Keratinocyte (primary cell): ENCODE results near the gene UQCR10. TPM values are rescaled to one million over a fixed set of nuclear protein-coding genes. Genes with fewer than 3 reads are reported as not detected.

Experiments used
- DNase-seq: peaks from one replicate; pipeline ENCODE4 v3.0.0-alpha.2; 2011; ENCODE audit warnings: low read depth, missing footprints, low spot score
- FAIRE-seq: peaks from 2 replicates; lab custom pipeline; 2011; peaks lifted over from hg19 to GRCh38; lab: Jason Lieb, UNC
- H2AFZ ChIP-seq: 2 replicates; pipeline ENCODE4 v1.6.0; 2012; ENCODE audit warnings: low read length, control low read depth, inconsistent platforms; ENCODE audit not compliant: control insufficient read depth
- H3K27ac ChIP-seq: 2 replicates; pipeline ENCODE4 v1.5.1; 2011; ENCODE audit warnings: low read length; ENCODE audit not compliant: control insufficient read depth, insufficient read depth
- H3K27me3 ChIP-seq: 3 replicates; pipeline ENCODE4 v1.6.0; 2011; ENCODE audit warnings: low read length; ENCODE audit not compliant: control insufficient read depth, insufficient read depth; ENCODE audit errors: extremely low read depth
- H3K36me3 ChIP-seq, 2 experiments: 2 replicates in 1 of 2; 3 replicates in 1 of 2; pipeline ENCODE4 v1.5.1; 2011; ENCODE audit warnings: low read length in 2 of 2, mild to moderate bottlenecking in 1 of 2; ENCODE audit not compliant: control insufficient read depth in 2 of 2, insufficient read depth in 2 of 2; ENCODE audit errors: extremely low read depth in 1 of 2
- H3K4me1 ChIP-seq: 3 replicates; pipeline ENCODE4 v1.5.1; 2011; ENCODE audit warnings: low read length; ENCODE audit not compliant: control insufficient read depth, insufficient read depth; ENCODE audit errors: extremely low read depth
- H3K4me2 ChIP-seq: 3 replicates; pipeline ENCODE4 v1.6.0; 2011; ENCODE audit warnings: low read depth, low read length; ENCODE audit not compliant: control insufficient read depth, insufficient read depth; ENCODE audit errors: extremely low read depth
- H3K4me3 ChIP-seq, 3 experiments: fragments of 200-600 bp in 1 of 3; sonication (generic) in 1 of 3; 2 replicates in 2 of 3; 3 replicates in 1 of 3; pipeline ENCODE4 v1.5.1; 2011 to 2016; ENCODE audit warnings: low read length in 3 of 3, mild to moderate bottlenecking in 3 of 3, control low read depth in 2 of 3, inconsistent platforms in 1 of 3, low read depth in 1 of 3, mixed read lengths in 1 of 3, mixed run types in 1 of 3, moderate library complexity in 1 of 3; ENCODE audit not compliant: control insufficient read depth in 2 of 3, insufficient read depth in 2 of 3; ENCODE audit errors: extremely low read depth in 1 of 3
- H3K79me2 ChIP-seq: 2 replicates; pipeline ENCODE4 v1.6.0; 2012; ENCODE audit warnings: low read length; ENCODE audit not compliant: control insufficient read depth, insufficient read depth
- H3K9ac ChIP-seq: 3 replicates; pipeline ENCODE4 v1.6.0; 2011; ENCODE audit warnings: low read length; ENCODE audit not compliant: control insufficient read depth, insufficient read depth; ENCODE audit errors: extremely low read depth
- H3K9me1 ChIP-seq: 3 replicates; pipeline ENCODE4 v1.6.0; 2011; ENCODE audit warnings: low read length; ENCODE audit not compliant: control insufficient read depth, insufficient read depth; ENCODE audit errors: extremely low read depth
- H3K9me3 ChIP-seq: 2 replicates; pipeline ENCODE4 v1.5.1; 2012; ENCODE audit warnings: low read depth, low read length; ENCODE audit not compliant: control insufficient read depth
- H4K20me1 ChIP-seq: 3 replicates; pipeline ENCODE4 v1.6.0; 2011; ENCODE audit warnings: low read length; ENCODE audit not compliant: control insufficient read depth, insufficient read depth; ENCODE audit errors: extremely low read depth
- EZH2 ChIP-seq: IDR thresholded peaks from one replicate; pipeline ENCODE4 v1.6.1; 2012; ENCODE audit warnings: inconsistent platforms, mild to moderate bottlenecking, low read length, moderate library complexity
- dilution Hi-C: fragments of 300-500 bp; cut with MboI; formaldehyde crosslinking; loops from one replicate; pipeline ENCODE4 v1.7.0; 2020; ENCODE audit warnings: low sequenced_read_pairs; ENCODE audit not compliant: extremely low pct_ligation_motif_present
- polyA plus RNA-seq, 5 experiments: library from polyadenylated mRNA; depleted of rRNA in 3 of 5; stranded (reverse) in 3 of 5; stranded (forward) in 1 of 5; unstranded in 1 of 5; fragments of >200 nt; gene quantifications; 1 replicate in 1 of 5; 2 replicates in 3 of 5; 3 replicates in 1 of 5; pipeline versions ENCODE4 v1.2.1 to v1.2.3, GENCODE V29; 2011 to 2012; ENCODE audit warnings: missing spikeins in 2 of 5, low read depth in 1 of 5, low replicate concordance in 1 of 5
- TF ChIP-seq, protein P1 (sequence below), 3 experiments: IDR thresholded peaks in 1 of 3; conservative IDR thresholded peaks in 1 of 3; optimal IDR thresholded peaks in 1 of 3; 2 replicates in 2 of 3; 3 replicates in 1 of 3; pipeline versions ENCODE3 to v1.5.1; 2011; ENCODE audit warnings: low read length in 3 of 3, mild to moderate bottlenecking in 3 of 3, moderate library complexity in 2 of 3, control low read depth in 1 of 3, inconsistent platforms in 1 of 3; ENCODE audit not compliant: insufficient read depth in 2 of 3; ENCODE audit errors: extremely low read depth in 1 of 3

Gene UQCR10
- polyA plus RNA-seq, 1 donor (not counting 4 experiments of a cell fraction or from before 2014, with no cell fraction given): 161 TPM

DNA sequence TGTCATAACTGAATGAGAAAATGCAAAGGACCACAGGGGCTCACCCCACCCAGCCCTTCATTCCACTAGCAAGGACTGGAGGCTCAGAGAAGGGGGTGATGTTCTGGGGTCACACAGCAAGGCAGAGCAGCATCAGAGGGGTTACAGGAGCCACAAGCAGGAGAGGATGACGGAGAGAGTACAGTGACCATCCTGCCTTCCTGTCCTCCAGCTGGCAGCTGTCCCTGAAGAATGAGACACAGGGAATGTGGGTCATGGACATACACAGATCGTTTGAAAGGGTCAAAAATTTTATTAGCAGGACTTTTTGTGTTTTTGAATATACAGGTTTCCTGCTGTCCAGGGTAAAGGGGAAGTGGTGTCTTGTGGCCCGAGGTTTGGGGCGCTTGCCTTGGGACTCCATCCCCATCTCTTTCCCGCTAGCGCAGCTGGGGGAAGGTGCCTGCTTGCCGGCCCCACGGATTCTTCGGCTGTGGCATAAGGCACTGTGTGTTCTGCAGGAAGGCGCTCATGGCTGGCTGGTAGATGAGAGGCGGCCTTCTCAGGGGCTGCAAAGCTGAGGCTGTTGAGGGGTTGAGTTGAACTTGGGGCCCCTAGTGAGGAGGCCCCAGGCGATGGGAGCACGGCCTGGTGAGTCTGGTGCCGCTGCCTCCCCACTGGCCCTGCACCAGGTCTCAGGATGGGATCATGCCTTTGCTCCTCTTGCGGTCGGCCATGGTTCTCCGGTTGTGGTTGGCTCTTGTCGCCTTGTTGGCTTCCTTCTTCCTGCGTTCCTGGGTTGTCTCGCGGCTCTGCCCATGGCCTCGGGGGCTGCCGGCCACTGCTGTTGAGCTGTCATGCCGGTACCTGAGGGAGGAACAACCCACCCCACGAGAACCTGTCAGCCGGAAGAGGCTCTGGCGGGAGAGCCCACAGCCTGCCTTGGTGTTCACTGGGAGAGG lies 21.4 kb downstream of the UQCR10 start:
- FAIRE-seq: no peak
- Histone ChIP-seq H3K4me1 (peaks cover 5% of the 10 kb centered on the region), H3K79me2 (no peaks in the 10 kb centered on the region), H3K4me2 (no peak overlapping the region), H3K27ac (no peak overlapping the region), H3K27me3 (no peaks in the 10 kb centered on the region), H3K4me3 (no peak overlapping the region), H3K36me3 (peaks cover 29 to 41% of the 10 kb centered on the region in 2 experiments), H3K9ac (no peak overlapping the region), H4K20me1 (no peaks in the 10 kb centered on the region), H3K9me1 (no peaks in the 10 kb centered on the region), H3K9me3 (no peaks in the 10 kb centered on the region), H2AFZ (no peak overlapping the region)
- no peak for TF ChIP-seq EZH2
- TF ChIP-seq, protein P1, sequence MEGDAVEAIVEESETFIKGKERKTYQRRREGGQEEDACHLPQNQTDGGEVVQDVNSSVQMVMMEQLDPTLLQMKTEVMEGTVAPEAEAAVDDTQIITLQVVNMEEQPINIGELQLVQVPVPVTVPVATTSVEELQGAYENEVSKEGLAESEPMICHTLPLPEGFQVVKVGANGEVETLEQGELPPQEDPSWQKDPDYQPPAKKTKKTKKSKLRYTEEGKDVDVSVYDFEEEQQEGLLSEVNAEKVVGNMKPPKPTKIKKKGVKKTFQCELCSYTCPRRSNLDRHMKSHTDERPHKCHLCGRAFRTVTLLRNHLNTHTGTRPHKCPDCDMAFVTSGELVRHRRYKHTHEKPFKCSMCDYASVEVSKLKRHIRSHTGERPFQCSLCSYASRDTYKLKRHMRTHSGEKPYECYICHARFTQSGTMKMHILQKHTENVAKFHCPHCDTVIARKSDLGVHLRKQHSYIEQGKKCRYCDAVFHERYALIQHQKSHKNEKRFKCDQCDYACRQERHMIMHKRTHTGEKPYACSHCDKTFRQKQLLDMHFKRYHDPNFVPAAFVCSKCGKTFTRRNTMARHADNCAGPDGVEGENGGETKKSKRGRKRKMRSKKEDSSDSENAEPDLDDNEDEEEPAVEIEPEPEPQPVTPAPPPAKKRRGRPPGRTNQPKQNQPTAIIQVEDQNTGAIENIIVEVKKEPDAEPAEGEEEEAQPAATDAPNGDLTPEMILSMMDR (optimal IDR thresholded peaks at IDR 0.05 in 1 of 3, IDR thresholded peaks at IDR 0.05 in 1 of 3, conservative IDR thresholded peaks at IDR 0.05 in 1 of 3; ENCODE audit: extremely low read depth in 1 of 3, insufficient read depth in 2 of 3, low read length in 3 of 3): no peak
- no peak for DNase-seq
- dilution Hi-C loops: no loop called here

DNA sequence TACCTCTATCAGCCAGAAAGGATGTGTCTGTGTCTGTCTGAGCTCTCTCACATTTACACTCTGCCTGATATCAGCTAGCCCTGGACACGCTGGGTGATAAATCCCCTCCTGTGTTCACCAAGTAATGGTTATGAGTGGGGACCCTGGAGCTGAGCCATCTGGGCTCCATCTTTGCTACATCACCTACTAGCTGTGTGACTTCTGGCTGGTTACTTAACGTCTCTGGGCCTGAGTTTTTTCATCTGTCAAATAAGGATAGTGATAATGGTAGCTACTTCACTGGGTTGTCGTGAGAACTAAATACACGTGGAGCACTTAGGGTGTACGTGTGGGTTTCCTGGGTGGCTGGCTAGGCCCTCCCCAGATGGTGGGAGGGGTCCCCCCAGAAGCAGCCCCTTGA lies 22.9 kb downstream of the UQCR10 start:
- Histone ChIP-seq H3K9me1 (no peaks in the 10 kb centered on the region), H3K4me3 (no peak overlapping the region), H4K20me1 (no peaks in the 10 kb centered on the region), H3K27ac (no peak overlapping the region), H3K4me2 (no peak overlapping the region), H2AFZ (no peak overlapping the region), H3K36me3 (peaks cover 30 to 46% of the 10 kb centered on the region in 2 experiments), H3K9ac (no peak overlapping the region), H3K79me2 (no peaks in the 10 kb centered on the region), H3K4me1 (peaks cover 5% of the 10 kb centered on the region), H3K27me3 (no peaks in the 10 kb centered on the region), H3K9me3 (no peaks in the 10 kb centered on the region)
- DNase-seq: no peak
- FAIRE-seq: no peak
- dilution Hi-C loops: no loop called here
- TF ChIP-seq EZH2: no peak
- TF ChIP-seq, protein P1 (optimal IDR thresholded peaks at IDR 0.05 in 1 of 3, IDR thresholded peaks at IDR 0.05 in 1 of 3, conservative IDR thresholded peaks at IDR 0.05 in 1 of 3; ENCODE audit: extremely low read depth in 1 of 3, insufficient read depth in 2 of 3, low read length in 3 of 3): no peak
